Measurements from ENCODE around the gene EHBP1L1.

EHBP1L1 gene

DNA sequence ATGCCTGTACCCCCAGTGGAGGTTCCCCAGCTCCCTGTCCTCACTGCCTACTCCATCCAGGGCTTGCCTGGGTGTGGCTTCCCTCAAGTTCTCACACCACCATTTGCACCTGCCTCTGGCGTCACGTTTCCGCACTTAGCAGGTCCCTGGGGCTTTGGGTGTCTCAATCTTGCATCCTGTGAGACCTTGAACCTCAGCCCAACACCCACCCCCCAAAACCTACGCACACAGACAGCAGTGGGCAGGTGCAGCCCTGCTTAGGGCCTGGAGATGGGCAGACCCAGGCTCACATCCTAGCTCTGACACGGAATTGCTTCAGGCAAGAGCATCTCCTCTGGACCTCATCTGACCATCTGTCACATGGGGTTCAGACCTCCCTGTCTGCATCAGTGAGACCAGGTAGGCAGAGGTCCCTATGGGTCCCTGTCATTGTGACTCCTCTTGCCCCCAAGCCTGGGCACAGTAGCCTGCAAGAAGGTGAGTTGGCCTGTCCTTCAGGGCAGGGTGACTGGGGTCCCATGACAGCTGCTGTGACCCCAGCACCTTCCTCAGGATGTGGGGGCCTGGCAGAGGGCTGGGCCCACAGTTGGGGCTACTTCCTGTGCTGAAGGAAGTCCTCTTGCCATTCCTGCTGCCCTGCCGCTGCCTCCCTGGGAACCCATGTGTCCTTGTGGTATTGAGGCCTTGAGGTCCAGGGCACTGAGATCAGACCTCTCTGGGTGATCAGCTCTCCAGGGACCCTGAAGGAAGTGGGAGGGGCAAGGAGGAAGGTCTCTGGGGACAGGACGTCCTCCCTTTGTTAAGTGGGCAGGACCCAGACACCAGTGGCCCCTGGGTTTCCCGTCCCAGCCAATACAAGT is 64.0 kb downstream of the EHBP1L1 start:
- DNase-seq = no peak

DNA sequence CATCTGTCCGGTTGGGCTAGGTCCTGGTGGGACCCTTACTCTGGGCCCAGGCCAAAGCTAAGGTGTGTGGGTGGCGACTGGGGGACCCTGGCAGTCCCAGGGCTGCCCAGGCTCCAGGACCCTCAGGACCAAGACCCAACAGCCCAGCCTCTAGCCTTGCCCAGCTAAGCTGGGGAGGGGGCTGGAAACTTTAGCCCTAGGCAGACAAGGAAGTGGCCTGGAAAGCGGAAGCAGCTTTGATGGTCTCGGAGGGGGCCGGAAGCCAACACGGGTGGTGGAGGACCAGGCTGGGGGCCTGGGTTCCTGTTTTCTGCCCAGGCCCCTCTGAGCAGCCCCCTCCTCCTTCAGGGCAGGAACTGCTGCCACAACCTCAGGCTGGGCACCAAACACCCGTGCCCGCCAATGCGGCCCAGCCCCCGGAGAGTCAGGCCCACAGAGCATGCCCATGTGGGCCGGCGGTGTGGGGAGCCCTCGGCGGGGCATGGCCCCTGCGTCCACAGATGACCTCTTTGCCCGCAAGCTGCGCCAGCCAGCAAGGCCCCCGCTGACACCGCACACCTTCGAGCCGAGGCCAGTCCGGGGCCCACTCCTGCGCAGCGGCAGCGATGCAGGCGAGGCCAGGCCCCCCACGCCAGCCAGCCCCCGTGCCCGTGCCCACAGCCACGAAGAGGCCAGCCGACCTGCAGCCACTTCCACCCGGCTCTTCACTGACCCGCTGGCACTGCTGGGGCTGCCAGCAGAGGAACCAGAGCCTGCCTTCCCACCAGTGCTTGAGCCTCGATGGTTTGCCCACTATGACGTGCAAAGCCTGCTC is 64.8 kb downstream of the EHBP1L1 start:
- no peak for DNase-seq

DNA sequence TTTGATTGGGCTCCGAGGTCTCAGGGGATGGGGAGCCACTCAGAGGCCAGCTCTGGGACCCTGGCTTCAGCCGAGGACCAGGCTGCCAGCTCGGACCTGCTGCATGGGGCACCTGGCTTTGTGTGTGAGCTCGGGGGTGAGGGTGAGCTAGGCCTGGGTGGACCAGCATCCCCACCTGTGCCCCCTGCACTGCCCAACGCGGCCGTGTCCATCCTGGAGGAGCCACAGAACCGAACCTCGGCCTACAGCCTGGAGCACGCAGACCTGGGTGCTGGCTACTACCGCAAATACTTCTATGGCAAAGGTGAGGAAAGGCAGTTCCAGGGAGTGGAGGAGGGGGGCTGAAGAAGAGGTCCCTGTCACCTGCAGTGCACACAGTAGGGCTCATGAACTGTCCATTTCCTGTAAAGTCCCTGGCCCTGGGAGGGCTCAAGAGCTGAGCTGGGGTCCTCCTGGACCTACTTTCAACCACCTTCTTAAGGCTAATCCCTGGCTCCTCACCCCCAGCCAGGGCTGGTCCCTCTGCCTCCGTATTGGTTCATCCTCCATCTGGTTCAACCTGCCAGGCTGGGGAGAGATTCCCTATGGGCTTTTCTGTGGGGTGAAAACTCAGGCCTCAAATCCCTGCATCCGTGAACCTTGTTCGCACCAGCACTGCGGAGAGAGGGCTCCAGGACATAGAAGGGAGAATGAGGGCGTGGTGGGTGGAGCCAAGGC is 65.6 kb downstream of the EHBP1L1 start:
- DNase-seq = no peak
